Astrocyte (in vitro differentiated cells and primary cell): ENCODE results near the gene ENPP6.

Source experiments
- CTCF ChIP-seq: IDR thresholded peaks from 2 replicates; pipeline ENCODE4 v1.5.1; 2011; ENCODE audit warnings: low read depth, mild to moderate bottlenecking, inconsistent platforms, low read length, moderate library complexity; ENCODE audit not compliant: insufficient read depth
- EZH2 ChIP-seq: IDR thresholded peaks from 2 replicates; pipeline ENCODE4 v1.6.1; 2012; ENCODE audit warnings: mild to moderate bottlenecking, low read length, inconsistent platforms; ENCODE audit not compliant: insufficient read depth

DNA sequence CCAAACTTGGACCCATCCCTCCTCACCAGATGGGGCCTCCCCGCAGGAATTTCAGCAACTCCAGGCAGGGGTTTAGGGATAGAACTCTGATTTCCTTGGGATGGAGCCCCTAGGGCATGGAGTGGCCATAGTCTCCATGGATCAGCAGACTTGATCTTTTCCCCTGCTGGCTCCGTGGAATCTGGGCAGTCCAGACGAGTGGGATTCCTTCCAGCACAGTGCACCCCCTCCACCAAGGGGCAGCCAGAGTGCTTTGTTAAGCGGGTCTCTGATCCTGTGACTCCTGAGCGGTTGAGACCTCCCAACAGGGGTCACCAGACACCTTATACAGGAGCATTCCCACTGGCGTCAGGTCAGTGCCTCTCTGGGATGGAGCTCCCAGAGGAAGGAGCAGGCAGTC, 40.4 kb downstream of the ENPP6 start:
- TF ChIP-seq CTCF (no peak), EZH2 (no peak)
